ENCODE measurements around the gene NRTN. TPM values are rescaled to one million over a fixed set of nuclear protein-coding genes. Genes with fewer than 3 reads are reported as not detected.
"Not testable (repeated sequence)": the region's sequence is repeated elsewhere in the genome, so short reads cannot be mapped to it uniquely, and the experiment has no call there.

The NRTN gene
- total RNA-seq, 1 donor from 2014 or later = 1.0 TPM

- Histone ChIP-seq H3K36me3 (ENCODE audit: control insufficient read depth, insufficient read depth, low read length) (no peaks in the 10 kb centered on the region), H3K4me3 (ENCODE audit: low read depth, low read length) (no peak overlapping the region), H3K27me3 (ENCODE audit: control insufficient read depth, insufficient read depth, low read length) (no peaks in the 10 kb centered on the region)
- no peak for TF ChIP-seq CTCF (IDR thresholded peaks at IDR 0.05; ENCODE audit: insufficient read depth, low read length, poor library complexity, severe bottlenecking)
- no peak for DNase-seq (ENCODE audit: low read depth)
Measured at GRCh38 chr19:5873617-5874199, 68.8 kb downstream of the NRTN start.

GRCh38 chr19:5874496-5874895 is 69.6 kb downstream of the NRTN start:
- not testable (repeated sequence) for H3K27me3 ChIP-seq (ENCODE audit: control insufficient read depth, insufficient read depth, low read length); H3K36me3 ChIP-seq (ENCODE audit: control insufficient read depth, insufficient read depth, low read length); H3K4me3 ChIP-seq (ENCODE audit: low read depth, low read length); DNase-seq (ENCODE audit: low read depth)

- Histone ChIP-seq H3K4me3 (ENCODE audit: low read depth, low read length) (no peak overlapping the region), H3K36me3 (ENCODE audit: control insufficient read depth, insufficient read depth, low read length) (no peaks in the 10 kb centered on the region), H3K27me3 (ENCODE audit: control insufficient read depth, insufficient read depth, low read length) (peaks cover 15% of the 10 kb centered on the region)
- TF ChIP-seq CTCF (IDR thresholded peaks at IDR 0.05; ENCODE audit: insufficient read depth, low read length, poor library complexity, severe bottlenecking) = no peak
- no peak for DNase-seq (ENCODE audit: low read depth)
Measured at GRCh38 chr19:5877427-5877826, 72.6 kb downstream of the NRTN start.

GRCh38 chr19:5877882-5878281 is 73.0 kb downstream of the NRTN start:
- TF ChIP-seq CTCF (IDR thresholded peaks at IDR 0.05; ENCODE audit: insufficient read depth, low read length, poor library complexity, severe bottlenecking) = no peak
- DNase-seq (ENCODE audit: low read depth) = no peak

More at GRCh38 chr19:5877882-5878281, 73.0 kb downstream of the NRTN start:
- Histone ChIP-seq H3K27me3 (ENCODE audit: control insufficient read depth, insufficient read depth, low read length) (peaks cover 15% of the 10 kb centered on the region), H3K4me3 (ENCODE audit: low read depth, low read length) (no peak overlapping the region), H3K36me3 (ENCODE audit: control insufficient read depth, insufficient read depth, low read length) (no peaks in the 10 kb centered on the region)

Other genes with a start within 250 kb of the NRTN start
- gene TINCR, start 237.1 kb upstream of the NRTN start, total RNA-seq = 1.0 and 1.4 TPM in 2 replicates
- 23.8 and 29.0 TPM in 2 replicates for gene SAFB2, start 182.3 kb upstream of the NRTN start, total RNA-seq
- 40.3 and 45.7 TPM in 2 replicates for gene SAFB, start 182.0 kb upstream of the NRTN start, total RNA-seq
- gene MICOS13, start 124.6 kb upstream of the NRTN start, total RNA-seq = 47.0 and 55.4 TPM in 2 replicates
- 7.4 and 11.4 TPM in 2 replicates for gene HSD11B1L, start 124.0 kb upstream of the NRTN start, total RNA-seq
- gene RPL36, start 114.8 kb upstream of the NRTN start, total RNA-seq = 1,562 and 1,717 TPM in 2 replicates
- 151 and 173 TPM in 2 replicates for gene LONP1, start 84.9 kb upstream of the NRTN start, total RNA-seq
- gene CATSPERD, start 84.4 kb upstream of the NRTN start, total RNA-seq = not detected in 2 replicates
- gene PRR22, start 20.3 kb upstream of the NRTN start, total RNA-seq = 1.4 and 2.2 TPM in 2 replicates
- 43.4 and 53.0 TPM in 2 replicates for gene DUS3L, start 13.9 kb upstream of the NRTN start, total RNA-seq
- 0.82 and 0.84 TPM in 2 replicates for gene FUT6, start 34.6 kb downstream of the NRTN start, total RNA-seq
- 8.8 and 9.1 TPM in 2 replicates for gene FUT3, start 46.4 kb downstream of the NRTN start, total RNA-seq
- gene FUT5, start 65.5 kb downstream of the NRTN start, total RNA-seq = not detected in 2 replicates
- gene NDUFA11, start 98.7 kb downstream of the NRTN start, total RNA-seq = 203 and 311 TPM in 2 replicates
- gene VMAC, start 99.8 kb downstream of the NRTN start, total RNA-seq = 4.3 and 5.5 TPM in 2 replicates
- gene CAPS, start 109.2 kb downstream of the NRTN start, total RNA-seq = 2.3 and 3.4 TPM in 2 replicates
- 70.0 and 76.1 TPM in 2 replicates for gene RANBP3, start 173.1 kb downstream of the NRTN start, total RNA-seq